GM18507 (cell line): ENCODE measurements around the gene SHISA7.
"Not testable (repeated sequence)": the region's sequence is repeated elsewhere in the genome, so short reads cannot be mapped to it uniquely, and the experiment has no call there.

Source experiments
- DNase-seq: peaks from one replicate; pipeline ENCODE4 v3.0.0; 2011; ENCODE audit warnings: low read depth; ENCODE audit not compliant: insufficient read length; ENCODE audit errors: extremely low spot score
- FAIRE-seq: peaks from 2 replicates; lab custom pipeline; 2011; peaks lifted over from hg19 to GRCh38; lab: Jason Lieb, UNC

The SHISA7 gene

DNA sequence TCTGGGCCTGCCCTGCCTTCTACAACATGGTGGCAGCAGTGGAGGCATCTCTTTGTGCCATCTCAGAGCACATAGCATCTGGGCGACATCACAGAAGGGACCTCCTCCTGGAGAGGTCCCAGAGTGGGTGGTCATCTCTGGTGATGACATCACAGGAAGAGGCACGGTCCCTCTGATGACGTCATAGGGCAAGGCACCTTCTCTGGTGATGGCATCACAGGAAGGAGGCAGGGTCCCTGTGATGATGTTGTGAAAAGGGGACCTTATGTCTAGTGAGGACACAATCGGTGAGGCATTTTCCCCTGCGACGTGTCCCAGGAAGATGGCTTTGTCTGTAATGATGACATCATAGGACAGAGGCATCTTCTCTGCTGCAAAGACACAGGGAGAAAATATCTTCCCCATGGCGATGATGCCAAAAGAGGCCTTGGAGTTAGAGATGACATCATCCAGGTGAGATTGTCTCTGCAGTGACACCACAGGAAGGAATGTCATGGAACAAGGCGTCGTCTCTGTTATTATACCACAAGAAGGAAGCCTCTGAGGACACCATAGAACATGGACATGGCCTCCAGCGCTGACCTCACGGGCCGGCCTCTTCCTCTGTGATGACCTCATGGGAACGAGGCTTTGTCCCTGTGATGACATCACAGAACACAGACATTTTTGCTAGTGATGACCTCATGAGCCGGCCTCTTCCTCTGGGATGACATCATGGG lies 10.7 kb downstream of the SHISA7 start:
- FAIRE-seq: no peak
- DNase-seq: no peak

DNA sequence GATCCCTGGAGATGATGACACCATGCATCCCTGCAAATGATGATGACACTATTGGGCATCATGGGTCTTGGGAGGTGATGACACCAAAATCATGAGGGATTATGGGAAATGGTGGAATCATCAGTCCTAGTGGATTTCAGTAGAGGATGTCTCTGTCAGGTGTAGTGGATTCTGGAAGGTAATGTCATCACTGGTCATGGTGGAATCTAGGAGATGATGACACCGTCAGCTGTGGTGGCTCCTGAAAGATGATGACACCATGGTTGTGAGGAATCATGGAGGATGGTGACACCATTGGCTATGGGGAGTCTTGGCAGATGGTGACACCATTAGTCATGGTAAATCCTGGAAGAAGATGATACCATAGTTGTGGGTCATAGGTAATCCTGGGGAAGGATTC lies 11.9 kb downstream of the SHISA7 start:
- DNase-seq (no peak), FAIRE-seq (no peak)

DNA sequence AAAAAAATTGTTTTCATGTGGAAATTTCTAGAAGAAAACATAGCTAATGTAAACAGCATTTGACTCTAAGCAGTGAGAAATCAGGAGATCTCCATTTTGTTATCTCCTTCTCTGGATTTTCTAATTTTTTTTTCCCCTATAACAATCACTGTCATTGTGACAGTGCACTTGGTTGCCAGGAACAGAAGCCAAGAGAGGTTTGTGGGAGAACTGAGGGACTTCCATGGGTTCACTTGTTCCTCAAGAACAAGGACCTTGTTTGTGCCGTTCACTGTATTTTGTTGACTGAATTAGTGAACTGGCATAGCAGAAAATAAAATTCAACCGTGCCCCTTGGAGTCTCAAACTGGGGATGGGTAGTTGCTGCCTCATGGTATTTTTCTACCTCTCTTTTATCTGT lies 17.1 kb downstream of the SHISA7 start:
- FAIRE-seq (no peak), DNase-seq (no peak)

DNA sequence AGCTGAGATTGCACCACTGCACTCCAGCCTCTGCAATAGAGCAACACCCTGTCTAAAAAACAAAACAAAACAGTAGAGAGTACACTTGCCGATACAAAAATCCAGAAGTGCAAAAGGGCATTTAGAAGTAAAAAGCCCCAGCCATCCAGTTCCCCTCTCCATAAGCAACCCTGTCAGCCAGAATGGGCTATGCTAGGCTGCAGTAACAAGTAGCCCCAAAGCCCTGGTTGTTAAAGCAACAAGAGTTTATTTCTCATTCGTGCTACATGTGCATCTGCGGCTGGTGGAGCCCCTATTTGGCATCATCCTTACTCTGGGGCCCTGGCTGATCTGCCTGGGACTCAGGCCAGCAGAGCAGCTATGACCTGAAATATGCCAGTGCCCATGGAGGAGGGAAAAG lies 18.6 kb downstream of the SHISA7 start:
- FAIRE-seq (no peak), DNase-seq (no peak)

DNA sequence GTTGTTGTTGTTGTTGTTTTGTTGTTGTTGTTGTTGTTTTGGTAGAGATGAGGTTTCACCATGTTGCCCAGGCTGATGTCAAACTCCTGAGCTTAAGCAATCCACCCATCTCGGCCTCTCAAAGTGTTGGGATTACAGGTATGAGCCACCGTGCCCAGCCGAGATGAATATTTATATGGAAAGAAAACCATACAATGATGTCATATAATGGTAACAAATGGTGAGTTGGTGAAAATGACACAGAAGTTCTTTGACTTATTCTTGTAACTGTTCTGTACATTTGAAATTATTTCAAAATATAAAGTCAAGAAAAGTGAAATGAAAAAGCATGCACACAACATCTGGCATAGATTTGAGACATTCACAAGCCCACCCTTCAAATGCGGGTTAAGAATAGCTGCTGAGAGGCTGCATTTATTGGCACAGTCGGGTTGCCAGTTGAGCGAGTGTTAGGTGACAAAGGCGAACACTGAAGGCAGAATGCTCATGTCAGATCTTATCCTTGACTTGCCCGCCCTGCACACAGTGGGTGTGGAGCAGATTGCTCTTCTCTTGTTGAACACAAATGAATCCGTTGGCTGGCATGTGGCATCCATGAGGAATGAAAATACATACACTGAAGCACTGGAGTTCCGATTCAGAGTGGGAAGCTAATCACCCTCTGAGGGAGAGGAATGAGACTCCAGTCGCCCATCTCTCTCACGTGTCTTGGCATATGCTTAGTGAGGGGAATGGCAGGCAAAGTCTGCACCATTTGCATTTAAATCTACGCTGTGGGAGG lies 19.7 kb downstream of the SHISA7 start:
- FAIRE-seq (no peak), DNase-seq (no peak)

DNA sequence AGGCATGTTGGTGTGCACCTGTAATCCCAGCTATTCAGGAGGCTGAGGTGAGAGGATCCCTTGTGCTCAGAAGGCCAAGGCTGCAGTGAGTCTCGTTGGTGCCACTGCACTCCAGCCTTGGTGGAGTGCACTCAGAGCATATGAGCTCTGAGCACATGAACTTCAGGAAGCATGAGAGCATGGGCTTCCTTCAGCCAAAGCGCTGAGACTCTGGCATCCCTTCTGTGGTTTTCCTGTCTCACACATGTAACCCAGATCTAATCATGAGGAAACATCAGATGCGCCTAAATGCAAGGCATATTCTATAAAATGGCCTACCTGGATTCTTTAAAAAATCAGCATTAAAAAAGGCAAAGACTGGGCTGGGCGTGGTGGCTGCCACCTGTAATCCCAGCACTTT lies 21.8 kb downstream of the SHISA7 start:
- FAIRE-seq: not testable (repeated sequence)

DNA sequence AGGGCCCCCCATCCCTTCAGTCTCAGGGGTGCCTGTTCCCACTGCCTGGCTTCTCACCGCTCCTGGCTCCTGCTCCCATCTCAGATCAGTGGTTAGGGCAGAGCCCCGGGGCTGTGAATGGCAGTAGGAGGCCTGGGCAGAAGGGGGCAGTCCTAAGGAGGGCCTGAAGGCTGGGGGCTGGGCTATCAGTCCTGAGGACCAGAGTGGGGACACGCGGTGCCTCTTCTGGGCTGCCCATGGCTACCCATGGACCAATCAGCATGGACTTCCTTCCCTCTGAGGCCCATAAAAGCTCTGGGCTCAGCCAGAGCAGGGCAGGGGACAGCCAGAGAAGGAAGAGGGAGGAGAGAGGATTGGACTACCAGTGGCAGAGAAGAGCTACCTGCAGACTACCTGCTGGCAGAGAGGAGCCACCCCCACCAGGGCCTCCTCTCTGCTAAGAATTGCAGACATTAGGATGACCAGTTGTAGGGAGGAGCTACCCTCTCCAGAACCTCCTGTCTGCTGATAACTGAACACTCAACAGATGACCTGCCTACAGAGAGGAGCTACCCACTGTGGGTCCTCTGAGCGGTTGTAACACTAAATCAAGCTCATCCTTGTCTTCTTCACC lies 23.4 kb downstream of the SHISA7 start:
- DNase-seq: no peak
- no peak for FAIRE-seq

More for the DNA sequence above, 21.8 kb downstream of the SHISA7 start:
- not testable (repeated sequence) for DNase-seq

DNA sequence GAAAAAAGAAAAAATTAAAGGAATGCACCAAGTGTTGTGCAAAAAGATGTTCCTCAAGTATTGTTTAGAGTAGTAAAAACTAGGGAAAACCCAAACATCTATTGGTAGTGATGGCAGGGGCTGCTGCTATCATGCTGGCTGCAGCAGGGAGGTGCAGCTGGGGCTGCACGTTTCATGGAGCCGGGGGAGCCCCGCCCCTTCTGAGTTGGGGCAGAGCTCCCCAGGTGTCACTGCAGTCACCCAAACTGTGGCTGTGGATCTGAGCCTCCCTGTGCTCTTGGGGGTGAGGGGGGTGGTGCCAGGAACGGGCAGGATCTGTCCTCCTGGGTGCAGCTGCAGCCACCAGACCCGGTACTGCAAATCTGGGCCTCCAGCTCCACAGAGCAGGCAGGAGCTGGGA lies 24.0 kb downstream of the SHISA7 start:
- no peak for DNase-seq
- no peak for FAIRE-seq

DNA sequence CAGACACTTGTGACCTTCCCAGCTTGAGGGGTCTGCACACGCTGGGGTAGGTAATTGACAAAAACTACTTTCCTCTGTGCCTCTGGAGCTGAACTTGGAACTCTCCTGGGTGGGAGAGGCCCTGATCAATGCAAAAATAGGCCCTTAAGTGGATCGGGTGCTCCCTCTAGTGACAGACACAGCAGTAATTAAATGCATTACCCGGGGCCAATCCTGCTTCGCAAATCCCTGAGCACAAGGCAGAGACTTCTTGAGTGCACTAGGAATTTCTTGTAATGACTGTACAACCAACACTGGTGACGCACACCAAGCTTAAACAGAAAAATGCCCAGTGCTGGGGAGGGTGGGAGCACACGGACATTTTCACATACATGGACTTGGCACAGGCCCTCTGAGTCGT lies 24.9 kb downstream of the SHISA7 start:
- FAIRE-seq: peak; percentile 67
- DNase-seq: no peak

DNA sequence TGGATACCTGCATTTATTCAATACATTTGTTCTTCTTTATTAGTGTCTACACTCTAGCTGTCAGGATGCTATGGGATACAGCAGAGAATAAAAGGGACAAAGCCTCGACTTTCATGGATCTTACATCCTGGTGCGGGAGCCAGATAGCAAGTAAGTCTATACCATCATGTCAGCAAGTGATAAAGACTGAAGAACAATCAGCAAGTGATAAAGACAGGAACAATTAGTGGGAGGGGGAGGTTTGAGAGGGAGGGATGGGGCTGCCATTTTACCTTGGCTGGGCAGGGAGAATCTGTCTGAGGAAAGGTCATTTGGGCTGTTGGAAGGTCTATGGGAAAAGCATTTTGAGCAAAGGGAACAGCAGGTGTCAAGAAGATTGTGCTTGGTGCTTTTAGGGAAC lies 32.9 kb downstream of the SHISA7 start:
- no peak for FAIRE-seq

DNA sequence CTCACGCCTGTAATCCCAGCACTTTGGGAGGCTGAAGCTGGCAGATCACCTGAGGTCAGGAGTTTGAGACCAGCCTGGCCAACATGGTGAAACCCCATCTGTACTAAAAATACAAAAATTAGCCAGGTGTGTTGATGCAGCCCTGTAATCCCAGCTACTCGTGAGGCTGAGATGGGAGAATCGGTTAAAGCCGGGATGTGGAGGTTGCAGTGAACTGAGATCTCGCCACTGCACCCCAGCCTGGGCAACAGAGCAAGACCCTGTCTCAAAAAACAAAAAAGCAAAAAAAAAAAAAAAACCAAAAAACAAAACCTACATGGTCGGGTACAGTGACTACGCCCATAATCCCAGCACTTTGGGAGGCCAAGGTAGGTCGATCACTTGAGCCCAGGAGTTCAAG lies 33.9 kb downstream of the SHISA7 start:
- not testable (repeated sequence) for FAIRE-seq, DNase-seq

More for the DNA sequence above, 32.9 kb downstream of the SHISA7 start:
- no peak for DNase-seq

DNA sequence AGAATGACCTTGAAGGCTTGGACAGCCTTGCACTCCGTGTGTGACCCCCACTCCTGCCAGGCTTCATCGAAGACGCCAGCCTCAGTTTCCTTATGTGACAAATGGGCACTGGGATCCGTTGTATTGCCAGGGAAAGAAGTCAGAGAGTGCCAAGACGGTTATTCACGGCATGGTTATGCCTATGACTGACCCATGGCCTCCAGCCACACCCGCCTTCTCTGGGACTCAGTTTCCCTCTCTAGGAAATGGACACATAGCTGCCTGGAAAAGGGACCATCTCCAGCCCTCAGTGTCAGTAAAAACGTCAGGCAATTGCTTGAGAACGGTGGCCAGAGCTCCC lies 34.6 kb downstream of the SHISA7 start:
- DNase-seq (no peak), FAIRE-seq (no peak)

DNA sequence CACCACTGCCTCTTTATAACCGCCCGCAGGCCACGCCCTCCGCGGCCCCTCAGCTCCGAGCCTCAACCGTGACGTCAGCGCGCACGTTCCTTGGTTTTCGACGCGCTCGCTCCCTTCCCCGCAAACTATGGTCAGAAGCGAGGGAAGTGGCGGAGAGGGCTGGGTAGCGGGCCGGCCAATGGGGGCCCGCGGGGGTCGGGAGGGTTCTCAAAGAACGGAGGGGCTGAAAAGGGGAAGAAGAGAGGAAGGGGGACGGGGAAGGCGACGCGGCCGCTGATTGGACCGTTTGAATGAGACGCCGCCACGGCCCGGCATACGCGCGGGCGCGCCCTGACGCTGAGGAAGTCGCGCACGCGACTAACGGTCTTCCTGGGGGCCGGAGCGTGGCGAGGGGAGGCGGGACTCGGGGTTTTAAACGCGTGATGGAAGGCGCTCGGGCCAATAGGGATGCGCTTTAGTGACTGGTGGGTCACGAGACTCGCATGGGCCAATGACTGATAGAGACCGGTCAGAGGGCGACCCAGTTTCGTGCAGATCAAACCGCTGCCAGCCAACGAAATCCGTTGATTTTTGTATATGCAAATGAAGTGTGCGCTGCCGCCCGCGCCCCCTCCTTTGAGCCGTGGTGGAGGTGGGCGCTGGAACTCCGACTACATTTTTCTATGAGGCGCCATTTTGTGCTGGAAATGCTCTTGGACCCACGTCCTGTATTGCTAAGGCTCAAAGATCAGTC lies 35.1 kb downstream of the SHISA7 start:
- FAIRE-seq (peak; percentile 97), DNase-seq (peak; percentile 96)

DNA sequence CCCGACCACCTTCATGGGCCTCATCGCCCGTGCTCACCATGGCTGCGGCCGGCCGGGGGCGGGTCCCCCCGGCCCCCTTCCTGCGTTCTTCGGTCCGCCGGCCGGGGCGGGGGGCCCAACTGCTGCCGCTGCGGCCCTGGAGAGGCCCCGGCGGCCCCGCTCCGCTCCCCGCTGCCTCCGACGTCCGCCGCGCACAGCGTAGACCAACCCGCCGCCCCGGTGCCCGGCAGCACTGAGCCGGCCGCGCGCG lies 35.6 kb downstream of the SHISA7 start, which contains the start of gene UBE2S:
Gene UBE2S, minus strand, starts transcription at position 239 of the 250 bp plus-strand sequence. Its CDS starts 199 bp downstream, at position 40.
- DNase-seq, FAIRE-seq: not testable (repeated sequence)

DNA sequence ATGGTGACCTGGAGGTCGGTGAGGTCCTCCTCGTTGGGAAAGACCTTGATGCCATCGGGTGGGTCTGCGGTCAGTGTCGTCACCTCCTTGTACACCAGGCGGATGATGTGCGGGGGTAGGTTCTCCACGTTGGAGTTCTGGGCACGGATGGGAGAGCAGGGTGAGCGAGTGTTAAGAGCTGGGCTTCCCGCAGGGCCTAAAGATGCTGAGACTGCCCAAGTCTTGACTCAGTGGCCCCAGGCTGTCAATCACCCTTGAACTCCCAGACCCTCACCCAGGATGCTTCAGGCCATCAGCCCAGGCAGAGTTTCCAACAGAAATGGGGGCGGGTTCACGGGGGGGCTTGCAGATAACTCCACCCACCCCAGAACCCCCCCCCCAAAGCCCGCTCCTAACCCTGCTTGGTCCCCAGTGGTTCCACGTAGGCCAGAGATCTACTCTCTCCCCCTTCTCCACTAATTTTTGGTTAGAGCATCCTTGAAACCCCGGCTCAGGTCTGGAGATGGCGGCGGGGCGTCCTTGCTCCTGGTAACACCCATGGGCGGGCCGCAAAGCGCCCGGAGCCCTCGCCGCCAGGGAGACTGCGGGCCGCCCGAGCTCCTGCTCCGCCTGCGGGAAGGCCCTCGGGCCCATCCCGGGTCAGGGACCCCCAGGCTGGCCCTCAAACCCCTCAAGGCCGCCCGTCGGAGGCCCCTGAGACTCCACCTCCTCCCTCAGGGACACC lies 36.1 kb downstream of the SHISA7 start:
- FAIRE-seq (no peak), DNase-seq (no peak)

DNA sequence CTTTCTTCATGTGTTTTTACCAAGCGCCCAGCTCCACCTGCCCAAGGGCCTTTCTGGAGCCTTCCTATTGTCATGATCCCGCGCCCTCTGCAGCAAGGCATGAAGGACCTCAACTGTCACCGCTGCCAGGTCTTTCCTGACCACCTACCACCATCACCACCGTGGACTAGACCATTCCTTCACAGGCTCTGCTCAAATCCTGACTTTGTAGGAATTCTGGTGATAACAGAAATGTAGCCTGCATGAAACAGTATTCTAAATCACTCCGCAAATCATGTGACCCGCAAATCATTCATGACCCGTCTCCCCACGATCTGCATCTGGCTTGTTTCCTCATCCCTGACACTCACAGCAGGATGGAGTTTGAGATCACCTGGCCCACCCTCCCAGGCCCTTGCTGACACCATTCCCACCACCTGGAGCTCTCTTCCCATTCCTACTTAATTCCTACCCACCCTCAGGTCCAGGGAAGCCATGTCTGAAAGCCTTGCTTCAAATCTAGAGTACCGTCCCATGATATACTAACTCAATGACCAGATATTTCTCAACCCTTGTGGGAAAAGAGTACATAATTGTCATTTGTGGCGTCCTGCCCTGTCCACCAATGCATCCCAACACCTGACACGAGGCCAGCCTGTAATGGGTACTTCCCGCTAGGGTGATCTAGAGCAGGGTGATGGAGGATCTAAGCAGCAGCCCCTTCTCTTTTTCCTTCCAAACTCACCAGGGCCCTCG lies 36.8 kb downstream of the SHISA7 start:
- FAIRE-seq: no peak
- DNase-seq: no peak

DNA sequence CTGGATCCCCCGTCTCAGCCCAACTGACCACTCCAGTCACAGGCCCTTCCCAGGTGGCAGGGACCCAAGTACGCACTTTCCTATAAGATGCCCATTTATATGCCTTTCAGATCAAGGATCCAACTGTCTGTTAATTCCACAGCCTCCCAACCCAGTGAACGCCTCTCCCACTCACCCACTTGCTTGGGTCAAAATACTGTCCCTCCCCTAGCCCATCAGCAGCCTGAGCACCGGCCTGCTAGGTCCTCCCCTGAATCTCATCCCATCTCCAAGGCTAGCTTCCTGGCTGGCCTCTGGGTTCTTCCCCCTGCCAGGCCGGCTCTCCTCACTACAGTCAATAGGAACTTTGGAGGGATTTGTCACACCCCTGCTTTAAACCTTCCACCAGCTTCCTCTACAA lies 37.5 kb downstream of the SHISA7 start:
- no peak for FAIRE-seq

DNA sequence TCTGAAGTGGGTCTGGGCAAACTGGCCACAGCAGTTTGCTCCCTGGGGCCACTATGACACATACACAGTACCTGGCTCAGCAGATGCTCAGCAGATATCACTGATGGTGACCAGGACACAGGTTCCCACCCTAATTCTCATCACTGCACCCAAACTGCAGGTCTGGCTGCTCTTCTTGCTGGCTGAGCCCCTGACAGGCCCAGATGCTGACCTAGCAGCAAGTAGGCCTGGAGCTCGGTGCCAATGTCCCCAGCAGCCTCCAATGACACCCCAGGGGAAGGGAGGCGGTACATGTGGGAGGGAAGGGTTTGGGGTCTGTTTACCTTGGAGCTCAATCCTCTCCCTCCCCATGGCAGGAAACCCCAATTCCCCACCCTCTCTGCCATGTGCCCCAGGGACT lies 40.6 kb downstream of the SHISA7 start:
- no peak for DNase-seq
- FAIRE-seq: no peak

More for the DNA sequence above, 37.5 kb downstream of the SHISA7 start:
- no peak for DNase-seq

DNA sequence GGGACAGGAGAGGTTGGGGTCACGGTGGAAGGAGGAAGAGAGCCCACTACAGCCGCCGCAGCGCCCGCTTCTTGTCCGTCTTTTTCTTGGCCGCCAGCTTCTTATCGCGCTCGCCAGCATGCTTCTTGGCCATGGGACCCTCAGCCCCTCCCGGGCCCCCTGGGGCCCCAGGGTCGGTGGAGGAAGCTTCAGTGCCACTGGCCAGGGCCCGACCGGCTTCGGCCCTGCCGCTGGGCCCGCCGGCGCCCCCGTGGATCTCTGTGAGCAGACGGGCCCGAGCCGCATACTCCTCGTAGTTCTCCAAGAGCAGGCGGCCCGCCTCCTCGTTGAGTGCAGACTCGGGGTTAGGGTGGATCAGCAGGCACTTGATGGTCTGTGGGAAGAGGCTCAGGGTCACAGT lies 41.7 kb downstream of the SHISA7 start:
- FAIRE-seq, DNase-seq: not testable (repeated sequence)
